GM08714 (cell line): ENCODE results near the gene CNTNAP2.
"Not testable (repeated sequence)": the region's sequence is repeated elsewhere in the genome, so short reads cannot be mapped to it uniquely, and the experiment has no call there.

Source experiments
- H3K4me3 ChIP-seq: fragments of 200-500 bp; sonication (Bioruptor generic); 2 replicates; pipeline ENCODE4 v1.5.1; 2014; ENCODE audit warnings: mild to moderate bottlenecking, low read length, inconsistent platforms
- ZNF274 ChIP-seq: IDR thresholded peaks from 2 replicates; pipeline ENCODE4 v1.6.1; 2012; ENCODE audit warnings: mild to moderate bottlenecking, low read depth, low read length

CNTNAP2 gene

DNA sequence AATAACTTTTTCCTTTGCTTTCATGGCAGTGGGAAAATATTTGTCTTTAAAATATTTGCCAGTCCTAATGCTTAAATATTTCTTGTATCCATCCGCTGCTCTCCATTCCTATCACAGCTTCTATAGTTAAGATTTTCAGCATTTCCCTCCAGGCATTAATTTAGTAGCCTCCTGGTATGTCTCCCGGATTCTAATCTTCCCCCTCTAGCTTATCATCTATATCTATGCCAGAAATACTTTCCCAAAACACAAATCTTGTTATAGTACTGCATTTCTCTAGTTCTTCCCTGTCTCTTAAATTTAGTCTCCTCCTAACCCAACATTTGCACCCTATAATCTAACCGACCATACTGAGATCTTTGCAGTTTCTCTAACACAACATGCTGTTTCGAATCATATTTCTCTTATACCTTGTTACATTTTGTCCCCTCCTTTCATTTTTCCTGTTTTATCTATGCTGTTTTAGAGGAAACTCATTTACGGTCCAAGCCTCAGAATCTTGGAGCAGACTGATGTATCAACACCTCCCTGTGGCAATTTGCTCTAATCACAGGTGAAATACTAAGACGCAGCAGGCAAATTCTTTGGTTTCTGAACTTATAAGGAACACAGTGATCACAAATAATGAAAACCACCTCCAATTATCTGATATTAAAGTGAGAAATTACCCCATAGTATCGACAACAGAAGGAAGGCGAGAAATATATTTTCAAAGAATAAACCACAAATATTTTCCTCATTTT lies 10.3 kb downstream of the CNTNAP2 start:
- TF ChIP-seq ZNF274 = no peak

DNA sequence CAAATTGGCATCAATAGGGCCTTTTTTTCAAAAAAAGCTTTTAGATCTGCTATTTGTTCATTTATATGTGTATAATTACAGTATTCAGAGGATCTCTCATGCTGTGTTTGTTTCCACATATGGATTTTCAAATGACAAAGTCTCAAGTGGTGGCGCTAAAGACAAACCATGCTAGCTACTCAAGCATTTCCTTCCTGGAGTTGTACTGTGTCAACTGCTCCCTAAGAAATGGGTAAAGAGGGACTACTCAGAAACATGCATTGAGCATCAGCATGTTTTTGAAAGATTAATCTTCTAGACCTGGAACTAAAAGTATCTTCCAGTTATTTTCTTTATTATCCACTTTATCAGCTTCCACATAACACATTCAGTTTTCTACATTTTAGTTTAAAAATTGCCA lies 12.7 kb downstream of the CNTNAP2 start:
- no peak for TF ChIP-seq ZNF274
- H3K4me3 ChIP-seq = no peak overlapping the region

More for the DNA sequence above, 10.3 kb downstream of the CNTNAP2 start:
- H3K4me3 ChIP-seq = no peak overlapping the region

GRCh38 chr7:146129997-146130396 lies 13.4 kb downstream of the CNTNAP2 start:
- TF ChIP-seq ZNF274 = no peak
- no peak overlapping the region for H3K4me3 ChIP-seq

- H3K4me3 ChIP-seq = no peak overlapping the region
- TF ChIP-seq ZNF274 = no peak
These were observed 15.1 kb downstream of the CNTNAP2 start for GRCh38 chr7:146131701-146132100.

DNA sequence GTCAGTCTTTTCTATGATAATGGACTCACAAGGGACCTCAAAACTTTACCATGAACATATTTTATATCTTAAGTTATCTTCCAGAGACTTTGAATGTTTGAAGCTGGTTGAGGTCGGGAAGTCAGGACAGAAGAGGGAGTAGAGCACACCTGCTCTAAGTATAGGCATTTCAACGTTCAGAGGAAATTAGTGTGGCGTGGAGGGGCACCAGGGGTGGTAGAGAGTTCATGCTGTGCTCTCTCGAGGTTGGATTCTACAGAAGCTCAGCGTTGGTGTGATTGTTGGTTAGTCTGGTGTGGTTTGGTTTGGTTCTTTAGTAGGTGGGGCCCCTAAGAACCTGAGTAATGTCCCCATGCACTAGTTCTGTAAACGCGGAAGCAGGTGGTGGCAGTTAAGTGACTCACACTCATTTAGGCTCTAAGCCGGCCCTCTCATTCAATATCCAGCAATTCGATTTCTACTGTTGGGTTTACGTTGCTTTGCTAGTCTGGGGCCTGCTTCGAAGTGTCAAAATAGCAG lies 19.8 kb downstream of the CNTNAP2 start:
- no peak for TF ChIP-seq ZNF274
- H3K4me3 ChIP-seq = no peak overlapping the region

- H3K4me3 ChIP-seq = no peak overlapping the region
- no peak for TF ChIP-seq ZNF274
These were observed 22.3 kb downstream of the CNTNAP2 start for GRCh38 chr7:146138926-146139325.

GRCh38 chr7:146146831-146147486 lies 30.4 kb downstream of the CNTNAP2 start:
- no peak overlapping the region for H3K4me3 ChIP-seq
- no peak for TF ChIP-seq ZNF274

- TF ChIP-seq ZNF274 = no peak
- H3K4me3 ChIP-seq = no peak overlapping the region
These were observed 33.6 kb downstream of the CNTNAP2 start for GRCh38 chr7:146150153-146150552.

DNA sequence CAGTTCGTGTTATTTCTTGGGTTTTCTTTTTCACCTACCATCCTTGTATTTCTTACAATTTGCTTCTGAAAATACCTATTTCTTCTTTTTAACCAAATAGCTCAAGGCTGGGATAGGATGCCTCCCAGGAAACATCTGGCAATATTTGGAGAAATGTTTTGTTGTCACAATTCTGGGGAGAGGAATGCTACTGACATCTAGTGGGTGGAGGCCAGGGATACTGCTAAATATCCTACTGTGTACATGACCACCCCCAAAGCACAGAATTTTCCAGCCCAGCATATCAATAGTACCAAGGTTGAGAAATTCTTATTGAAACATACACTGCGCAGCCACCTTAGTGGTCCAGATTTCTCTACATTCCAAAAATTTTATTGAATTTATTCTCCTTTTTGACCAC lies 55.5 kb downstream of the CNTNAP2 start:
- TF ChIP-seq ZNF274 = no peak
- H3K4me3 ChIP-seq = no peak overlapping the region

- no peak overlapping the region for H3K4me3 ChIP-seq
- no peak for TF ChIP-seq ZNF274
These were observed 59.1 kb downstream of the CNTNAP2 start for GRCh38 chr7:146175716-146176115.

DNA sequence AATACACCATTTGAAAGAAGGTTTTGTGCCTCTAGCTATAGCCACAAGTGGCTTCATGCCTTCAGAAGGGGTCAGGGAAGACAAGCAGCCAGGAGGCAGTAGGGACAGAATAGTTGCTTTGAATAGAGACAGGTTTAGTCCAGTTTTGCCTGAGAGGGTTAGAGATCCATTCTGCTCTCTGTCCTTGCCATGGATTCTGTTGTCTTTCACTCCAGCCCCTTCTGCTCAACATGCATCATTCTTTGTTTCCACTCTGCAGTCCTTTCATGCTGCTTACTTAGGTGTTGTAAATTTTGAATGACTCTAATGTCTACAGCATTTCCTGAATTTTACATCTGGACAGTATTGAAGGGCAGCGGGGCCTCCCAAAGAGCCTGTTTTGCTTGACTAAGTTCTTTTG lies 60.3 kb downstream of the CNTNAP2 start:
- no peak overlapping the region for H3K4me3 ChIP-seq
- TF ChIP-seq ZNF274 = no peak

- no peak for TF ChIP-seq ZNF274
- no peak overlapping the region for H3K4me3 ChIP-seq
These were observed 60.7 kb downstream of the CNTNAP2 start for GRCh38 chr7:146177301-146177700.

- TF ChIP-seq ZNF274 = no peak
- H3K4me3 ChIP-seq = no peak overlapping the region
These were observed 69.2 kb downstream of the CNTNAP2 start for GRCh38 chr7:146185844-146186243.

- not testable (repeated sequence) for H3K4me3 ChIP-seq
These were observed 74.8 kb downstream of the CNTNAP2 start for GRCh38 chr7:146191428-146191827.

DNA sequence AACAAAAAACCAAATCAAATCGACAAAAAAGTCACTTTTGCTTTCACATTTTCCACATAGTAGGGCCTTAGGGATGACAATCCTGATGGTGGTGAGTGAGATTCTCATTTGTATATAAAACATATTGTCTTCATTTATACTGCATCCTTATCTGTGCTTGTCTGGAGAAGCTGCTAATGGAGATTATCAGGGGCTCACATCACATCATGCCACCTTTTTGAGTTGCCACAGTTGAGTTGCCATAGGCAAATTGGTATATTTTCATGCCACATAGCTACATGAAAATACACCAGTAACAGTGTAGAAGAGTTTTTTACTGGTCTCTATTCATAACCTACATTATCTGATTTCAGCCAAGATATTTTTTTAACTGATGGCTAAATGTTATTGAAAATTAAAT lies 85.3 kb downstream of the CNTNAP2 start:
- no peak for TF ChIP-seq ZNF274
- H3K4me3 ChIP-seq = no peak overlapping the region
